ENCODE data around the gene KIF4A.
A peak's percentile ranks its signal among the peaks of the same experiment; 100 is the strongest.

The KIF4A gene

GRCh38 chrX:70332600-70332999, 42.7 kb downstream of the KIF4A start:
- Histone ChIP-seq H3K27ac (replicated peaks) (no peak overlapping the region), H3K4me3 (replicated peaks; ENCODE audit: insufficient read depth, low read length) (no peak overlapping the region), H3K27me3 (ENCODE audit: insufficient read depth, poor library complexity, severe bottlenecking) (no peaks in the 10 kb centered on the region)
- no peak for DNase-seq (ENCODE audit: low read depth in 1 of 2, low spot score in 1 of 2)
- TF ChIP-seq CTCF (IDR thresholded peaks at IDR 0.05; ENCODE audit: insufficient read depth, low read length) (no peak), GABPA (IDR thresholded peaks at IDR 0.05; ENCODE audit: low read depth) (no peak), REST (IDR thresholded peaks at IDR 0.05; ENCODE audit: insufficient replicate concordance, low read depth) (no peak), SPI1 (IDR thresholded peaks at IDR 0.05; ENCODE audit: borderline replicate concordance, low read depth) (no peak), POLR2AphosphoS5 (IDR thresholded peaks at IDR 0.05; ENCODE audit: low read depth) (no peak)

- H3K27me3 ChIP-seq (ENCODE audit: insufficient read depth, poor library complexity, severe bottlenecking), result no peaks in the 10 kb centered on the region
- no peak overlapping the region for H3K4me3 ChIP-seq (replicated peaks; ENCODE audit: insufficient read depth, low read length)
- H3K27ac ChIP-seq (replicated peaks), result no peak overlapping the region
- TF ChIP-seq REST (IDR thresholded peaks at IDR 0.05; ENCODE audit: insufficient replicate concordance, low read depth) (no peak), SPI1 (IDR thresholded peaks at IDR 0.05; ENCODE audit: borderline replicate concordance, low read depth) (no peak), POLR2AphosphoS5 (IDR thresholded peaks at IDR 0.05; ENCODE audit: low read depth) (no peak), GABPA (IDR thresholded peaks at IDR 0.05; ENCODE audit: low read depth) (no peak), CTCF (IDR thresholded peaks at IDR 0.05; ENCODE audit: insufficient read depth, low read length) (no peak)
- no peak for DNase-seq (ENCODE audit: low read depth in 1 of 2, low spot score in 1 of 2)
Measured at GRCh38 chrX:70336767-70337166, 46.9 kb downstream of the KIF4A start.

GRCh38 chrX:70338290-70338689, 48.4 kb downstream of the KIF4A start:
- TF ChIP-seq POLR2AphosphoS5 (IDR thresholded peaks at IDR 0.05; ENCODE audit: low read depth), result no peak
- TF ChIP-seq SPI1 (IDR thresholded peaks at IDR 0.05; ENCODE audit: borderline replicate concordance, low read depth), result peak; percentile 34; the same call in 1 of the 2 replicates
- peak; percentile 5 to 28 for DNase-seq (ENCODE audit: low read depth in 1 of 2, low spot score in 1 of 2)
- Histone ChIP-seq H3K27me3 (ENCODE audit: insufficient read depth, poor library complexity, severe bottlenecking) (no peaks in the 10 kb centered on the region), H3K27ac (replicated peaks) (no peak overlapping the region), H3K4me3 (replicated peaks; ENCODE audit: insufficient read depth, low read length) (no peak overlapping the region)

GRCh38 chrX:70343435-70343834, 53.5 kb downstream of the KIF4A start:
- TF ChIP-seq SPI1 (IDR thresholded peaks at IDR 0.05; ENCODE audit: borderline replicate concordance, low read depth) (no peak), REST (IDR thresholded peaks at IDR 0.05; ENCODE audit: insufficient replicate concordance, low read depth) (no peak), CTCF (IDR thresholded peaks at IDR 0.05; ENCODE audit: insufficient read depth, low read length) (no peak), GABPA (IDR thresholded peaks at IDR 0.05; ENCODE audit: low read depth) (no peak)
- no peak overlapping the region for H3K27ac ChIP-seq (replicated peaks)
- H3K4me3 ChIP-seq (replicated peaks; ENCODE audit: insufficient read depth, low read length), result no peak overlapping the region
- no peak for DNase-seq (ENCODE audit: low read depth in 1 of 2, low spot score in 1 of 2)
- no peaks in the 10 kb centered on the region for H3K27me3 ChIP-seq (ENCODE audit: insufficient read depth, poor library complexity, severe bottlenecking)
